SJSA1 (cell line): Measurements from ENCODE around the gene EXOC2. TPM values are rescaled to one million over a fixed set of nuclear protein-coding genes. Genes with fewer than 3 reads are reported as not detected.
A peak's percentile ranks its signal among the peaks of the same experiment; 100 is the strongest.

ENCODE experiments used
- DNase-seq, 2 experiments: peaks; one replicate each; pipeline ENCODE4 v3.0.0-alpha.2; 2015 to 2020; ENCODE audit warnings: low spot score in 2 of 2, low read depth in 1 of 2
- H3K27ac ChIP-seq: fragments of 250-450 bp; sonication (Bioruptor Pico); 2 replicates; pipeline ENCODE4 v1.5.1; 2020; ENCODE audit warnings: mild to moderate bottlenecking, moderate library complexity
- H3K27me3 ChIP-seq: fragments of 250-450 bp; sonication (Bioruptor Pico); replicated peaks from 2 replicates; pipeline ENCODE4 v1.5.1; 2020; ENCODE audit warnings: mild to moderate bottlenecking, moderate library complexity
- H3K36me3 ChIP-seq: fragments of 250-450 bp; sonication (Bioruptor Pico); 2 replicates; pipeline ENCODE4 v1.5.1; 2020; ENCODE audit warnings: mild to moderate bottlenecking
- H3K4me1 ChIP-seq: fragments of 250-450 bp; sonication (Bioruptor Pico); replicated peaks from 2 replicates; pipeline ENCODE4 v1.6.1; 2021; ENCODE audit warnings: mild to moderate bottlenecking
- H3K4me3 ChIP-seq: fragments of 250-450 bp; sonication (Bioruptor Pico); 2 replicates; pipeline ENCODE4 v1.5.1; 2020; ENCODE audit warnings: mild to moderate bottlenecking
- H3K9me3 ChIP-seq: fragments of 250-450 bp; sonication (Bioruptor Pico); replicated peaks from 2 replicates; pipeline ENCODE4 v1.5.1; 2020; ENCODE audit warnings: mild to moderate bottlenecking
- total RNA-seq: library from RNA; depleted of rRNA; stranded (reverse); fragments of >200 nt; shearing (Covaris generic); gene quantifications from 2 replicates; pipeline ENCODE4 v1.2.3, GENCODE V29; 2014

Gene EXOC2
- total RNA-seq, 1 experiment from 2014 or later: 86.5 TPM

- Histone ChIP-seq H3K27ac (no peak overlapping the region), H3K27me3 (no peaks in the 10 kb centered on the region), H3K4me1 (peaks cover 41% of the 10 kb centered on the region), H3K9me3 (no peaks in the 10 kb centered on the region), H3K4me3 (no peak overlapping the region), H3K36me3 (peaks cover 61% of the 10 kb centered on the region)
- peak; percentile 59 to 77 for DNase-seq
These were observed 99.6 kb downstream of the EXOC2 start for GRCh38 chr6:593139-593906.

GRCh38 chr6:589090-589489 is 103.8 kb downstream of the EXOC2 start:
- Histone ChIP-seq H3K9me3 (no peaks in the 10 kb centered on the region), H3K4me3 (no peak overlapping the region), H3K4me1 (peaks cover 33% of the 10 kb centered on the region), H3K27me3 (no peaks in the 10 kb centered on the region), H3K36me3 (peaks cover 49% of the 10 kb centered on the region), H3K27ac (no peak overlapping the region)
- no peak for DNase-seq

- H3K27ac ChIP-seq: no peak overlapping the region
- H3K36me3 ChIP-seq: peaks cover 36% of the 10 kb centered on the region
- peaks cover 46% of the 10 kb centered on the region for H3K4me1 ChIP-seq
- no peaks in the 10 kb centered on the region for H3K27me3 ChIP-seq
- DNase-seq: no peak
- H3K4me3 ChIP-seq: no peak overlapping the region
- H3K9me3 ChIP-seq: no peaks in the 10 kb centered on the region
These were observed 106.4 kb downstream of the EXOC2 start for GRCh38 chr6:586553-586952.

- H3K4me1 ChIP-seq: peaks cover 69% of the 10 kb centered on the region
These were observed 109.3 kb downstream of the EXOC2 start for GRCh38 chr6:583635-584034.

GRCh38 chr6:583116-583515 is 109.8 kb downstream of the EXOC2 start:
- Histone ChIP-seq H3K27ac (peak overlapping the region; percentile 72), H3K36me3 (peaks cover 15% of the 10 kb centered on the region; the same call in 1 of the 2 replicates), H3K9me3 (no peaks in the 10 kb centered on the region), H3K4me3 (no peak overlapping the region), H3K27me3 (no peaks in the 10 kb centered on the region), H3K4me1 (peaks cover 74% of the 10 kb centered on the region)
- peak in 1 of 2 experiments; percentile 20 for DNase-seq

More at GRCh38 chr6:583635-584034, 109.3 kb downstream of the EXOC2 start:
- Histone ChIP-seq H3K4me3 (no peak overlapping the region), H3K27me3 (no peaks in the 10 kb centered on the region), H3K9me3 (no peaks in the 10 kb centered on the region), H3K36me3 (peaks cover 20% of the 10 kb centered on the region), H3K27ac (peak overlapping the region; percentile 72)
- DNase-seq: peak in 1 of 2 experiments; percentile 28

- Histone ChIP-seq H3K27ac (peak overlapping the region; percentile 72), H3K4me1 (peaks cover 75% of the 10 kb centered on the region)
These were observed 110.6 kb downstream of the EXOC2 start for GRCh38 chr6:582370-582769.

GRCh38 chr6:579339-579738 is 113.6 kb downstream of the EXOC2 start:
- DNase-seq: no peak
- no peaks in the 10 kb centered on the region for H3K27me3 ChIP-seq
- no peaks in the 10 kb centered on the region; the same call in 1 of the 2 replicates for H3K9me3 ChIP-seq
- H3K4me1 ChIP-seq: peaks cover 52% of the 10 kb centered on the region
- no peak overlapping the region for H3K4me3 ChIP-seq
- peaks cover 29% of the 10 kb centered on the region for H3K36me3 ChIP-seq
- H3K27ac ChIP-seq: no peak overlapping the region

More at GRCh38 chr6:582370-582769, 110.6 kb downstream of the EXOC2 start:
- Histone ChIP-seq H3K4me3 (no peak overlapping the region), H3K27me3 (no peaks in the 10 kb centered on the region), H3K9me3 (no peaks in the 10 kb centered on the region), H3K36me3 (peaks cover 8% of the 10 kb centered on the region)
- peak; percentile 83 to 94 for DNase-seq

GRCh38 chr6:572596-573265 is 120.2 kb downstream of the EXOC2 start:
- H3K9me3 ChIP-seq: no peaks in the 10 kb centered on the region; the same call in 1 of the 2 replicates
- DNase-seq: no peak

GRCh38 chr6:571892-572291 is 121.0 kb downstream of the EXOC2 start:
- Histone ChIP-seq H3K27ac (no peak overlapping the region), H3K27me3 (no peaks in the 10 kb centered on the region), H3K36me3 (peaks cover 71% of the 10 kb centered on the region), H3K9me3 (no peaks in the 10 kb centered on the region; the same call in 1 of the 2 replicates), H3K4me1 (no peaks in the 10 kb centered on the region), H3K4me3 (no peak overlapping the region)
- DNase-seq: no peak

More at GRCh38 chr6:572596-573265, 120.2 kb downstream of the EXOC2 start:
- Histone ChIP-seq H3K4me3 (no peak overlapping the region), H3K27me3 (no peaks in the 10 kb centered on the region), H3K36me3 (peaks cover 72% of the 10 kb centered on the region), H3K27ac (no peak overlapping the region), H3K4me1 (no peaks in the 10 kb centered on the region)

- DNase-seq: no peak
- H3K9me3 ChIP-seq: no peaks in the 10 kb centered on the region; the same call in 1 of the 2 replicates
- no peak overlapping the region for H3K4me3 ChIP-seq
- H3K4me1 ChIP-seq: no peaks in the 10 kb centered on the region
- no peaks in the 10 kb centered on the region for H3K27me3 ChIP-seq
- no peak overlapping the region for H3K27ac ChIP-seq
- peaks cover 62% of the 10 kb centered on the region for H3K36me3 ChIP-seq
These were observed 122.1 kb downstream of the EXOC2 start for GRCh38 chr6:570825-571224.

GRCh38 chr6:568954-569523 is 123.9 kb downstream of the EXOC2 start:
- no peaks in the 10 kb centered on the region for H3K4me1 ChIP-seq
- H3K4me3 ChIP-seq: no peak overlapping the region
- DNase-seq: no peak
- no peak overlapping the region for H3K27ac ChIP-seq
- H3K27me3 ChIP-seq: no peaks in the 10 kb centered on the region
- peaks cover 51% of the 10 kb centered on the region for H3K36me3 ChIP-seq
- no peaks in the 10 kb centered on the region for H3K9me3 ChIP-seq

GRCh38 chr6:568085-568484 is 124.9 kb downstream of the EXOC2 start:
- H3K4me1 ChIP-seq: no peaks in the 10 kb centered on the region
- no peak overlapping the region for H3K27ac ChIP-seq
- H3K27me3 ChIP-seq: no peaks in the 10 kb centered on the region
- no peak for DNase-seq
- H3K4me3 ChIP-seq: no peak overlapping the region
- no peaks in the 10 kb centered on the region for H3K9me3 ChIP-seq
- peaks cover 57% of the 10 kb centered on the region for H3K36me3 ChIP-seq

- H3K9me3 ChIP-seq: no peaks in the 10 kb centered on the region
These were observed 129.1 kb downstream of the EXOC2 start for GRCh38 chr6:563863-564262.

More at GRCh38 chr6:563863-564262, 129.1 kb downstream of the EXOC2 start:
- no peaks in the 10 kb centered on the region for H3K27me3 ChIP-seq
- no peak for DNase-seq
- H3K4me3 ChIP-seq: no peak overlapping the region
- peaks cover 67% of the 10 kb centered on the region for H3K36me3 ChIP-seq
- H3K27ac ChIP-seq: no peak overlapping the region
- peaks cover 4% of the 10 kb centered on the region for H3K4me1 ChIP-seq
